Measurements from ENCODE around the gene SNX32.

SNX32 gene

DNA sequence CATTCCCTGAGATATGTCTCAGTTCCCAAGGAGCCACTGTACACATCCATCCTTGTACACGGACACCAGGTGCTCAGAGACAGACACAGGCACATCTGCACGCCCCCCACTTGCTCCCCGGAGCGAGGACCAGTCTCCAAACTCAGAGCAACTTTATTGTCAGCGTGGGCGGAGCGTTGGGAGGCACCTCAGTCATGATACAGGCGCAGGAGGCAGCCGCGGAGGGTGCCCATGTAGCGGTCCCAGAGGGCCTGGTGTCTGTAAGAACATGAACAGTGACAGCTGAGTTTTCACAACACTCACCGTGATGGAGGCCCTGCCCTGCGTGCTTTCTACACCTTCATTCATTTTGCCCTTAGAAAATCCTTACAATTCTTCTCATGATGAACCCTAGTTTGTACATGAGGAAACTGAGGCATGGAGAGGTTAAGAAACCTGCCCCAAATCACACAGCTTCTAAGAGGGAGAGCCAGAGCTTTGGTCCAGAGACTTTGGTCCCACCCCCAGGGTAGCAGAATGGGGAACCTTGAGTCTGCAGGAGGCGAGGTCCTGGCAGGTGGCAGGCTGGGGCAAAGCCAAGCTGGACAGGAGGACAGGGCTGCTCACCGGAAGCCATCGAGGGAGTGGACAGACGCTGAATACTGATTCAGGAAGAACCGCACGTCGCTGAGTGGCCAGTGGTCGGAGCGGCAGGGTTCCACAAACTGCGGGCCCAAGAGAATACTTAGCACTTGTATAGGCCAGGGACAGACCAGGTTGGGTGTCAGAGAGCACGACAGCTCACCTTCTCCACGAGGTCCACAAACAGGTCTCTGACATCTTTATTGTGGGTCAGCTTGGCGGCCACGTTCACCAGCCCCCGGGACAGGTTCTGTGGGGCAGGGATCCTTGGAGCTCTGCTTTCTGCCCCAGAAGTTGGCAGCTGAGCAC lies 50.3 kb downstream of the SNX32 start:
- peaks cover 18% of the 10 kb centered on the region for H3K79me2 ChIP-seq (ENCODE audit: control insufficient read depth, insufficient read depth, low read length, unreplicated experiment)
- H3K4me3 ChIP-seq (ENCODE audit: low read depth, low read length): no peak overlapping the region
- H3K27me3 ChIP-seq (ENCODE audit: insufficient read depth, low read length): no peaks in the 10 kb centered on the region
- no peak overlapping the region for H2AFZ ChIP-seq (ENCODE audit: low read length, unreplicated experiment)
- peaks cover 26% of the 10 kb centered on the region for H3K4me1 ChIP-seq (ENCODE audit: control insufficient read depth, insufficient read depth, low read length, unreplicated experiment)
- H3K36me3 ChIP-seq (ENCODE audit: insufficient read depth, low read length): peaks cover 12% of the 10 kb centered on the region; the same call in 1 of the 2 replicates
- no peak overlapping the region for H3K27ac ChIP-seq (ENCODE audit: low read depth, low read length)

DNA sequence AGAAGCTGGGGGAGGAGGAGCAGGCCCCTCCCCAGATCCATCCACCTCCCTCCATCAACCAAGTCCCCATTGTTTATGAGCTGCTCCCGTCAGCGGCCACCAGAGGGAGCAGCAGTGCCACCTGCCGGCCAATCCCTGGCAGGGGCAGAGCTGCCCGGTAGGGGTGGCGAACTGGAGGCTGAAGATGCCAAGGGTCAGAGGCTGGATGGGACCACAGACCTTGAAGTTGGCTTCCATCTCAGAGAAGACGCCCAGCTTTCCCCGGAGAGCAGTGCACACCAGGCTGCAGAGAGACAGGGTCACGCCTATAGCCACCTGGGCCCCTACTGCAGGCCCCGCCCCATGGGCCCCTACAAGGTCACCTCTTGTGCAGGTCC lies 50.9 kb downstream of the SNX32 start:
- Histone ChIP-seq H3K4me1 (ENCODE audit: control insufficient read depth, insufficient read depth, low read length, unreplicated experiment) (peaks cover 27% of the 10 kb centered on the region), H3K27me3 (ENCODE audit: insufficient read depth, low read length) (no peaks in the 10 kb centered on the region), H3K27ac (ENCODE audit: low read depth, low read length) (no peak overlapping the region), H3K4me3 (ENCODE audit: low read depth, low read length) (no peak overlapping the region), H3K79me2 (ENCODE audit: control insufficient read depth, insufficient read depth, low read length, unreplicated experiment) (peaks cover 18% of the 10 kb centered on the region), H2AFZ (ENCODE audit: low read length, unreplicated experiment) (no peak overlapping the region), H3K36me3 (ENCODE audit: insufficient read depth, low read length) (peaks cover 12% of the 10 kb centered on the region; the same call in 1 of the 2 replicates)

DNA sequence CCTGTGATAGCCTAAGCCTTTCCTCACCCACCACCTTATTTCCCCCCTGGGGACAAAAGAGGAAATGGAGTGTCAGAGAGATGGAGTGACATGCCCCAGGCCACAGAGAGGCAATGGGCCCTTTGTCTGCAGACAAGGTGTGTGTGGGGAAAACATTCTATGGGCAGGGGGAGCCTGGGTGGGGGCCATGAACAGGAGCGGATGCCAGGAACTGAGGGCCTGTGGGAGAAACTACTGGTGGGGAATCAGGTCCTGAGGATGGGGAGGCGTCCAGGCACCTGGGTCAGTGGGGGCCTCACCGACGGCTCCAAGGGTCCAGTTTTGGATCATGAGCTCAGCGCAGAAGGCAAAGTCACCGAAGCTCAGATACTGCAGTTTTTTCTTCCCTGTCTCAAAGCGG lies 51.5 kb downstream of the SNX32 start:
- Histone ChIP-seq H3K79me2 (ENCODE audit: control insufficient read depth, insufficient read depth, low read length, unreplicated experiment) (peaks cover 18% of the 10 kb centered on the region), H2AFZ (ENCODE audit: low read length, unreplicated experiment) (no peak overlapping the region), H3K27me3 (ENCODE audit: insufficient read depth, low read length) (no peaks in the 10 kb centered on the region), H3K4me1 (ENCODE audit: control insufficient read depth, insufficient read depth, low read length, unreplicated experiment) (peaks cover 32% of the 10 kb centered on the region), H3K27ac (ENCODE audit: low read depth, low read length) (no peak overlapping the region), H3K4me3 (ENCODE audit: low read depth, low read length) (no peak overlapping the region), H3K36me3 (ENCODE audit: insufficient read depth, low read length) (peaks cover 12% of the 10 kb centered on the region; the same call in 1 of the 2 replicates)

DNA sequence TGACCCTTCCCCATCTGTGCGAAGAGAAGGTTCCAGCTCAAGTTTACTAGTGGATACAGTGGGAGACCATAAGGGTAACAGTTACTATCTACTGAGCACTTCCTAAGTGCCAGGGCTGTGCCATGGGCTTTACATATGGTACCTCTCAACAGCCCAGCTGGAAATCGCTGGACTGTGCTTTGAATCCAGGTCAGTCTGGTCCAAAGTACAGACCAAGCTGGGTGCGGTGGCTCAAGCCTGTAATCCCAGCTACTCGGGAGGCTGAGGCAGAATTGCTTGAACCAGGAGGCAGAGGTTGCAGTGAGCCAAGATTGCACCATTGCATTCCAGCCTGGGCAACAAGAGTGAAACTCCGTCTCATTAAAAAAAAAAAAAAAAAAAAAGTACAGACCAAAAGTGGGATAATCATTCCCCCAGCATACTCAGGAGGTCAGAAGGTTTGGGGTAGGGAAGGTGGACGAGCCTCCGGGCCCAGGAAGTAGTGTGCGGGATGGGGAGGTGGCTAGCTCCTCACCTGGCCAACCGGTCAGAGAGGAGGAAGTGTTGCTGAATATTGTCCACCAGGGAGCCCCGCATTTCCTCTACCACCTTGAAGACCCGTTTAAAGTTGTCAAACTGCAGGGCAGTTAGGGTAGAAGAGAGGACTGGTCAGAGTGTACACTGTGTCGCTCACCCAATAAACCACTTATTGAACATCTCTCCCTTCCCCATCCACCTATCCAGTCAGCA lies 52.2 kb downstream of the SNX32 start:
- Histone ChIP-seq H3K4me1 (ENCODE audit: control insufficient read depth, insufficient read depth, low read length, unreplicated experiment) (peaks cover 30% of the 10 kb centered on the region), H2AFZ (ENCODE audit: low read length, unreplicated experiment) (no peak overlapping the region), H3K4me3 (ENCODE audit: low read depth, low read length) (peak overlapping the region; percentile 37; the same call in 1 of the 2 replicates), H3K79me2 (ENCODE audit: control insufficient read depth, insufficient read depth, low read length, unreplicated experiment) (peaks cover 18% of the 10 kb centered on the region), H3K27ac (ENCODE audit: low read depth, low read length) (no peak overlapping the region), H3K36me3 (ENCODE audit: insufficient read depth, low read length) (peaks cover 12% of the 10 kb centered on the region; the same call in 1 of the 2 replicates), H3K27me3 (ENCODE audit: insufficient read depth, low read length) (no peaks in the 10 kb centered on the region)

DNA sequence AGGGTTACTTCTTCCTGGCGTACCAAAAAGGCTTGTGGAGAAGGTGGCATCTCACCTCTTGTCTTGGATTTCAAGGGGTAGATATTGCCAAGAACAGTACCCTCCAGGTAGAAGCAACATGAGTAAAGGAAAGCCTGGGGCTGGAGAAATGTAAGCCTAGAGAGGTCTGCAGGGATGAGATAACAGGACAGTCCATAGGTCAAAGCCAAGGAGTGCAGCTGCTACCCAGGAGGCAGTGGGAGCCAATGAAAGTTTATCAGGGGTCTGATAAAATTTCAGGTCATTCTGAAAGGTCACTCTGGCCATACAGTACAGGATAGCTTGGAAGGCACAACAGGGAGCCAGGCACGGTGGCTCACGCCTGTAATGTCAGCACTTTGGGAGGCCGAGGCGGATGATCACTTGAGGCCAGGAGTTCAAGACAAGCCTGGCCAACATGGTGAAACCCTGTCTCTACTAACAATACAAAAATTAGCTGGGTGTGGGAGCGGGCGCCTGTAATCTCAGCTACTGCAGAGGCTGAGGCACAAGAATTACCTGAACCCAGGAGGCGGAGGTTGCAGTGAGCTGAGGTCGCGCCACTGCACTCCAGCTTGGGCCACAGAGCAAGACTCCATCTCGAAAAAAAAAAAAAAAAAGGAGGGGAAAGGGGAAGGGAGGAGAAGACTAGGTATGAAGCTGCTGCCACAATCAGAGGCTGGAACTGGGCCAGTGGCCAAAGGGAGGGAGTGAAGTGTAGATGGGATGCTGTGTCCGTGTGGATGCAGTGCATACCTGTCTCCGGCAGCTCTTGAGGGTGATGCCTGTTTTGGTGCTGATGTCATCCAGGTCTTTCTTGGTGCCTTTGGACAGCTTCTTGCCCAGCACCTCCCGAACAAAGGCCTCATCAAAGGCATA lies 53.3 kb downstream of the SNX32 start:
- no peak overlapping the region for H2AFZ ChIP-seq (ENCODE audit: low read length, unreplicated experiment)
- H3K36me3 ChIP-seq (ENCODE audit: insufficient read depth, low read length): peaks cover 12% of the 10 kb centered on the region; the same call in 1 of the 2 replicates
- peaks cover 26% of the 10 kb centered on the region for H3K4me1 ChIP-seq (ENCODE audit: control insufficient read depth, insufficient read depth, low read length, unreplicated experiment)
- no peaks in the 10 kb centered on the region for H3K27me3 ChIP-seq (ENCODE audit: insufficient read depth, low read length)
- H3K79me2 ChIP-seq (ENCODE audit: control insufficient read depth, insufficient read depth, low read length, unreplicated experiment): peaks cover 18% of the 10 kb centered on the region
- peak overlapping the region; percentile 86 for H3K4me3 ChIP-seq (ENCODE audit: low read depth, low read length)
- peak overlapping the region; percentile 72 for H3K27ac ChIP-seq (ENCODE audit: low read depth, low read length)

DNA sequence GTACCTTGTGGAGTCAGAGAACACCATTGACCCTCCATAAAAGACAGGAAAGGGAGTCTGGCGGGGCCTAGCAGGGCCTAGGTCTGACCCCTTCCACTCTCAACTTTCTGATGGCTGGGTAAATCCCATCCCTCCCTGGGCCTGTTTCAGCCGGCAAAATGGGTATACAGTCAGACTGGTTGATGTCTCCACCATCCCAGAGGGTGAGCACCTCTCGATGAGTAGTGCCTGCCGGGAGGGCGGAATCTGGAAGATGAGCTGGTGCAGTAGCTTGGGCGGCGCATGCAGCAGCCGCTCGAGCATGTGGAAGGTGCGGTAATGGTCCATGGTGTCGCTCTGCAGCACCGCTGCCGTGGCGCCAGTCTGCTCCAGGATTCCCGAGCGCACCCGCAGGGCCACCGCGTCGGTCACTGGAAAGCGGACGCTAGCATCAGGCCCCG lies 54.0 kb downstream of the SNX32 start:
- Histone ChIP-seq H2AFZ (ENCODE audit: low read length, unreplicated experiment) (no peak overlapping the region), H3K36me3 (ENCODE audit: insufficient read depth, low read length) (peaks cover 12% of the 10 kb centered on the region; the same call in 1 of the 2 replicates), H3K4me1 (ENCODE audit: control insufficient read depth, insufficient read depth, low read length, unreplicated experiment) (peaks cover 32% of the 10 kb centered on the region)

DNA sequence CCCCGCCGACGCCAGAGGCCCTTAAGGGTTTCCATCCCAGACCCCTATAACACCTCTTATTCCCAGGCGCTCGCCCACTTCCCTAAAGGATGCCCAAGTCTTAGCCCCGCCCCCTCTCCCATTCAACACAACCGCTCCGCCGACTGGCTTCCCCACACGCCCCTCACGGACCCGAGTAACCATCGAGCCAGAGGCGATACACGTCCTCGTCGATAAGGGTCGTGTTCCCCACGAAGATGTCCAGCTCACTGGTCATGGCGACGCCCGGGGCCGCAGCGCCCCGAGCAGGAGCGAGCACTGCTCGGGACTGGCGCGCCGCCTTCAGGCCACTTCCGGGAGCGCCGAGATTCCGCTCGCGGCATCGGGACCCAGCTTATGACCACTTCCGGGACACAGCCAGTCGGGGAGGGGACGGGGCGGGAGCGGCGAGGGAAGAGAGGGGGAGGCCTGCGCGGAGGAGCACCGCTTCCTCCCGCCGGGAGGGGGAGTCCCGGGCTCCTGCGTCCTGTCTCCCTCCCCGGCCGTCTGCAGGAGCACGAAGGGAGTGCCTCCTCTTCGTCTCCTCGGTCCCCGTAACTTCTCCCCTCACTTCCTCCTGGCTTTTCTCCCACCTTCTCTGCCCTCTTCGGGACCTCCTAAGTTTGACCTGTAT lies 54.5 kb downstream of the SNX32 start, which contains the start of gene FIBP:
Gene FIBP, minus strand, starts transcription at position 309 of the 652 bp plus-strand sequence. Its CDS starts 53 bp downstream, at position 256.
- peaks cover 12% of the 10 kb centered on the region; the same call in 1 of the 2 replicates for H3K36me3 ChIP-seq (ENCODE audit: insufficient read depth, low read length)
- no peaks in the 10 kb centered on the region for H3K27me3 ChIP-seq (ENCODE audit: insufficient read depth, low read length)
- H3K4me3 ChIP-seq (ENCODE audit: low read depth, low read length): peak within 1 kb of the TSS; percentile 86
- peaks cover 37% of the 10 kb centered on the region for H3K4me1 ChIP-seq (ENCODE audit: control insufficient read depth, insufficient read depth, low read length, unreplicated experiment)
- peak within 1 kb of the TSS; percentile 95 for H3K27ac ChIP-seq (ENCODE audit: low read depth, low read length)
- peaks cover 19% of the 10 kb centered on the region for H3K79me2 ChIP-seq (ENCODE audit: control insufficient read depth, insufficient read depth, low read length, unreplicated experiment)
- H2AFZ ChIP-seq (ENCODE audit: low read length, unreplicated experiment): no peak within 1 kb of the TSS

More for the DNA sequence above, 54.0 kb downstream of the SNX32 start:
- H3K27ac ChIP-seq (ENCODE audit: low read depth, low read length): peak overlapping the region; percentile 72
- H3K79me2 ChIP-seq (ENCODE audit: control insufficient read depth, insufficient read depth, low read length, unreplicated experiment): peaks cover 18% of the 10 kb centered on the region
- H3K27me3 ChIP-seq (ENCODE audit: insufficient read depth, low read length): no peaks in the 10 kb centered on the region
- peak overlapping the region; percentile 86 for H3K4me3 ChIP-seq (ENCODE audit: low read depth, low read length)

DNA sequence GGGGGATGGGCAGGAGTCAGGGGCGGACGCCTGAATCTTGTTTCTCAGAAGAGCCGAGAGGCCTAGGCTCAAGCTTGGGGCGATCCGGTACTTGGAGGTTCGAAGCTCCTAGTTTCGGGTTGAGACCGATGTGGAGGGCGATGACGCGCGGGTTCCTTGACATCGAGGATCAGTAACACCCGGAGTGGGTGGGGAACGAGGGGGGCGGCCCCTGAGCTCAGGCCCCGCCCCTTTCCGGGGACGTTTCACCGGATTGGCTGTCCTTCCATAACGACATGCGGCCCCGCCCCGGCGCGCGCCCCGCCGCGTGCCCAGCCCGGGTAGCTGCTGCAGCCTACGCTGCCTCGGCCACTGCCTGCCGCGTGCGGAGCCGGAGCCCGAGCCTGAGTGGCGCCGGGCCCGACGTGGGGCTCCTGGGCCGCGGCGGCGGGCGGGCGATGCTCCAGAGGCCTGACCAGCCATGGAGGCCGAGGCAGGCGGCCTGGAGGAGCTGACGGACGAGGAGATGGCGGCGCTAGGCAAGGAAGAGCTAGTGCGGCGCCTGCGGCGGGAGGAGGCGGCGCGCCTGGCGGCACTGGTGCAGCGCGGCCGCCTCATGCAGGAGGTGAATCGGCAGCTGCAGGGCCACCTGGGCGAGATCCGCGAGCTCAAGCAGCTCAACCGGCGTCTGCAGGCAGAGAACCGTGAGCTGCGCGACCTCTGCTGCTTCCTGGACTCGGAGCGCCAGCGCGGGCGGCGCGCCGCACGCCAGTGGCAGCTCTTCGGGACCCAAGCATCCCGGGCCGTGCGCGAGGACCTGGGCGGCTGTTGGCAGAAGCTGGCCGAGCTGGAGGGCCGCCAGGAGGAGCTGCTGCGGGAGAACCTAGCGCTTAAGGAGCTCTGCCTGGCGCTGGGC lies 56.8 kb downstream of the SNX32 start, which contains the start of gene CCDC85B:
Gene CCDC85B, plus strand, starts transcription at position 350 of the 895 bp plus-strand sequence. Its CDS starts 111 bp downstream, at position 461.
- peaks cover 45% of the 10 kb centered on the region for H3K4me1 ChIP-seq (ENCODE audit: control insufficient read depth, insufficient read depth, low read length, unreplicated experiment)
- H3K36me3 ChIP-seq (ENCODE audit: insufficient read depth, low read length): peaks cover 12% of the 10 kb centered on the region; the same call in 1 of the 2 replicates

More for the DNA sequence above, 56.8 kb downstream of the SNX32 start, which contains the start of gene CCDC85B:
- Histone ChIP-seq H2AFZ (ENCODE audit: low read length, unreplicated experiment) (no peak within 1 kb of the TSS), H3K4me3 (ENCODE audit: low read depth, low read length) (peak within 1 kb of the TSS; percentile 86), H3K27ac (ENCODE audit: low read depth, low read length) (peak within 1 kb of the TSS; percentile 95), H3K79me2 (ENCODE audit: control insufficient read depth, insufficient read depth, low read length, unreplicated experiment) (peaks cover 29% of the 10 kb centered on the region), H3K27me3 (ENCODE audit: insufficient read depth, low read length) (no peaks in the 10 kb centered on the region)

Measured in ACC112 (cell line).